DLD1 (cell line): ENCODE data around the gene PDHB.

Experiments
- in situ Hi-C: cut with HindIII; loops from 2 replicates; pipeline ENCODE4 v1.10.0; 2017; ENCODE audit warnings: low sequenced_read_pairs

PDHB gene

DNA sequence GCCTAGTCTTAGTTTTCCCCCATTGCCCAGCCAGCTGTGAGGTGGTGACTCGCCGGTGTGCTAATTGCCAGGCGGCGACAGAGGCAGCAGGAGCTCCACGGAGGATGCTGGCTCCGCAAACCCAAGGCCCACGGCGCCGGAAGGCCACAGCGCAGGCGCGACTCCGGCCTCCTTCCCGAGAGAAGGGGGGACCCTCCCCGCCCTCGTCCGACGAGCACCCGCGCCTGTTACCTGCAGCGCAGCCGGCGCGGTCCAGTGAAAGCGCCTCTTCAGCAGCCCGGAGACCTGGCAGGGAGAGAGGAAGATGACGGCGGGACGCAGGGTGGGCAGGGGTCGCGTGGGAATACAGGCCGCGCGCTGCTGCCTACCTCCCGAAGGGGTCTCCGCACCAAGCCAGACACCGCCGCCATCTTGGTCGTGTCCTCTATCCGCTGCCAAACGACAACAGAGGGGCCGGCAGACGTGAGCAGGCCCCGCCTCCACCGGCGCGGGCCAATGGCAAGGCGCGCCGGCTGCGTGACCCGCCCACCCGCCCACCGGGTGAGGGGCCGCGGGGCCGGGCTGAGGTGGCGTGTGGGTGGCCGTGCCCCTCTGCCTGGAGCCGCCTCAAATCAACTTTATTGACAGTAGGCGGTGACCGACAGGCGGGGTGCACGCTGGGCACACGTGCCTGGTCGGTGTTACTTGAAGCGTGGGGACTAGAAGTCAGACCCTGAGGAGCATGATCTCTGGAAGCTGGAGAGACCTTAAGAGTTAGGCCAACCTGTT is at the start of gene PDHB:
Gene PDHB, minus strand, starts transcription at position 433 of the 768 bp plus-strand sequence. Its CDS starts 23 bp downstream, at position 410.
- in situ Hi-C loops, result no loop called here

DNA sequence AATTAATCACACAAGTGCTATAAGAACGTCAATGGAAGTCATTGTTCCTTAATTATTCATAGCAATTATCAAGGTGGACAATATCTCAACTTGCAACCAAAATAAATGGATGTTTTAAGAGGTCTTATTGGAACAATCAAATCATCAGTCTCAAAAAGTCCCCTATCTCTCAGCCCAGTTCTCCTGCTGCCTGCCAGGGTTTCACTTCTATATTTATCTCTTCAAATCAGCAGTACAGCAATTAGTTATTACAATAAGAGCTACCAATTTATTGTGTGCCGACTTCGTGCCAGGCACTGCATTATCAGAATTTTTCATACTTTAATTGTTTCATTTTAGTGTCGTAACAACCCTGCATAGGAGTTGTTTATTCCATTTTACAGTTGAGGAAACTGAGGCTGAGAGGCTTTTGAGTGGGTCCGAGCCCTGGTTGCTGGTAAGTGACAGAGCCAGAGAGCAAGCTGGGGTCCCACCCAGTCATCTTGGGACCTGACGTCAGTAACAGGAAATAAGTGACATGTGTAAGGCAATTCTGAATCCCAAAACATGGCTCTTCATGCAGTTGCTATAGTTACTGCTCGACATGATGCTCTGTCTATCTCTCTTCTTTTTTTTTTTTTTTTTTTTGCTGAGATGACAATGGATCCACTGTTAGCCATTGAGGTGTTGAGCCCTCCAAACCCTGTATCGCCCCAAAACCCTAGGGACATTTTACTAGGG is 49.4 kb upstream of the PDHB start:
- in situ Hi-C loops, result no loop called here

DNA sequence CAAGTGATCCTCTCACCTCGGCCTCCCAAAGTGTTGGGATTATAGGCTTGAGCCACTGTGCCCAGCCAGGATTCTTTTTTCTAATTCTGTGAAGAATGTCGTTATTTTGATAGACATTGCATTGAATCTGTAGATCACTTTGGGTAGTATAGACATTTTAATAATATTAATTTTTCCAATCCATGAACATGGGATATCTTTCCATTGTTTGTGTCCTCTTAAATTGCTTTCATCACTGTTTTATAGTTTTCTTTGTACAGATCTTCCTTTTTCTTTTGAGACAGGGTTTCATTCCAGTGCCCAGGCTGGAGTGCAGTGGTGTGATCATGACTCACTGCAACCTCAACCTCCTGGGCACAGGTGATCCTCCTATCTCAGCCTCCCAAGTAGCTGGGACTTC is 46.7 kb upstream of the PDHB start:
- in situ Hi-C loops, result no loop called here

DNA sequence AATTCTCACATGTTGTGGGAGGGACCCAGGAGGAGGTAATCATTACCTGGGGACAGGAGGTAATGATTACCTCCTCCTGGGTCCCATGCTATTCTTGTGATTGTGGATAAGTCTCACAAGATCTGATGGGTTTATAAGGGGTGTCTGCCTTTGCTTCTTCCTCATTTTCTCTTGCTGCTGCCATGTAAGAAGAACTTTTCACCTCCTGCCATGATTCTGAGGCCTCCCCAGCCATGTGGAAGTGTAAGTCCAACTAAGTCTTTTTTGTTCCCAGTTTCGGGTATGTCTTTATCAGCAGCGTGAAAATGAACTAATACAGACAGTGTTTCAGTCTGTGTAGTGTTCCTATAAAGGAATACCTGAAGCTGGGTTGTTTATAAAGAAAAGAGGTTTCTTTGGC is 45.1 kb upstream of the PDHB start:
- in situ Hi-C loops, result no loop called here

DNA sequence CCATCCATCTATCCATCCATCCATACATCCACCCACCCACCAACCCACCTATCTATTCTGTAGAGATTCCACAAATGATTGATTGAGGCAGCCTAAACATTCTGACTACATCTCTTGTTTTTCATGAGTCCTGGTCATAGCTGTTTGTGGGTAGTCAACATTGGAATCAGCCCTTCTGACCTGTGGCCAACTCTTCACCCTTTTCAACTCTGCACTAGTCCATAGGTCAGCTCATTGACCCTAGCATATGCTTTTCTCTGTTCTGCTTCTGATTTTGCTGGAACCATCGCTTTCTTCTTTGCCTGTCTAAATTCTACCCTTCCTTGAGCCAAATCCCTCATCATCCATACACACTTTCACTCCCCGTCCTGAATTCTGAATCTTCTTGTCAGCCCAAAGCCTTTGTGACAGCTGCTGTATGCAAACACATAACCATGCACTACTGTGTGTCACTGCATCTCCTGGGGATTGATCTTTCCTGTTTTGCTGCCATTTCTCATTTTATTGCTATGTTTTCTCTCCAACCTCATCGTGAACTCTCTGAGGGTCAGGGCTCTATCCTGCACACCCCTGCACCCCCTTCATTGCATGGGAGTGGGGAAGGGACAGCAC is 41.4 kb upstream of the PDHB start:
- in situ Hi-C loops, result no loop called here

DNA sequence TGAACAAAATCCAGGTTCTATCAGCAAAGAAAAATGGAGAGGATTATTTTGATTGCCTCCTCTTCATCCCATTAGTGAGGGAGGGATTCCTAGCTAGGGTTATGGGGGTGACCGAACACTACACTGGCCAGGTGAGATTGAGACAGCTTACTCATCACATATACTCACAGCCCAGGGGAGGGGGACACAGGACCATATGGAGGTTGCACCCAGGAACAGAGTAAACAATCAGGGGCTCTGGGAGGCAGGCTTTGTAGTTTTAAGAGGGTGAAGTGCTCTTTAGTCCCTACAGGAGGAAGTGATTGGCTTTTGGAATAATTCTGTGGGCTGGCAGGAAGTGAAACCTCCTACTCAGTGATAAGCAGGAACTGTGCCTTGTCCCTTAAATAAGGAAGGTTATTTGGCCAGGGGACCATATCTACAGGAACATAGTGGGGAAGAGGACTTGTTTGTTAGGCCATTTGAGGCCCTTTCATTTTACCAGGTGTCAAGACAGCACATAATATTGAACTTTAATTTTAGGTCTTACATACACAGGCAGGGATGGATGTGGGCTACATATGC is 40.8 kb upstream of the PDHB start:
- in situ Hi-C loops, result no loop called here

DNA sequence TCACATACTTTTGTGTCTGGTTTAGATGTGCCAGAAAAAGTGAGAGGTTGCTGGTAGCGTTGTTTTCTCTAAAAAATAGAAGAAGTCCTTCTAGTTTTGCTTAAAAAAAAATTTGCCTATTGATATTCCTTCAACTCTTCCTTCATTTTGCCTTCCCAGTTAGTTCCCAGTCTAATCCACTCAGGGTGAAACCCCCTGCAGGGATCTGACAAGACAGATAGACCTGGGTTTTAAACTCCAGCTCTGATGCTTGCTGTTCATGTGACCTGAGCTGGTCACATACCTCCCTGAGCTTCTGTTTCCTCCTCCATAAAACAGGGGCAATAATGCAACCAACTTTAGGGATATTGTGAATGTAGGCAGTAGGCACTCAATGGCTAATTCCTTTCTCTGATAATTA is 39.6 kb upstream of the PDHB start:
- in situ Hi-C loops, result no loop called here

DNA sequence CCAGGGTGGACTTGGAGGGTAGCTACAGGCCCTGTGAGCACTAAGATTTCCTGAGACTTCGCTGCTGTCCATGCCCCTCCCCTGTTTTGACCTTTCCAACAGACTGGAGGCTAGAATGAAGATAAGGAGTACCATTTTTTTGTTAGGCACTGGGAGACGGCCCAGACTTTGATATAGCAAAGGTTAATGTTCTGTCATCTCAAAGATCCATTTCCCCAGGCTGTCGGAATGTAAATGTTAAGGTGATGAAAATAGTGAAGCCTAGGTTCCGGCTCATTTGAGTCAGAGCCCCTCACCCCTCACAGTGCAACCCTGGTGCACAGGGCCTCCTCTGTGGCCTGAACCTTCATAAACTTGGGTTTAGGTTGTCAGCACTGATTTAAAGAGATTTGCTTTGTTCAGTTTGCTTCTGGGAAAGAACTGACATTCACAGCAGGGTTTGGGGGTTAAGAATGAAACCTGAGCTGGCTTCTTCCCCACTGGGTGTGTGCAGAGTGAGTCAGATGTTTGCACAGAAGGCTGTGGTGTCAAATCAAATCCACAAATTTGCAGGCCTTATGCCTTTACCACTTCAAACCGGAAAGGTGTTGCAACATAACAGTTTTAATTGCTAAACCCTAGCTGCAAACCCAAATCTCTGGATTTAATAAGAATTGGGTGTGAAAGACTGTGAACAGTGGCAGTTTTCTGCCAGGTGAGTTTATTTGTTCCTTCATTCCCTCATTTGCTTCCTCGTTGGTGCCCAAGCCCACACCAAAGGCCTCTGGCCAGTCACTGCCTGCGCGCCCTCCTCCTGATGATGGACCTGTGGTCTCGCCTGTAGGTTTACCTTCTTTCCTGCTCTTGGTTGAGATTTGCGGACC is 37.6 kb upstream of the PDHB start:
- in situ Hi-C loops, result no loop called here

DNA sequence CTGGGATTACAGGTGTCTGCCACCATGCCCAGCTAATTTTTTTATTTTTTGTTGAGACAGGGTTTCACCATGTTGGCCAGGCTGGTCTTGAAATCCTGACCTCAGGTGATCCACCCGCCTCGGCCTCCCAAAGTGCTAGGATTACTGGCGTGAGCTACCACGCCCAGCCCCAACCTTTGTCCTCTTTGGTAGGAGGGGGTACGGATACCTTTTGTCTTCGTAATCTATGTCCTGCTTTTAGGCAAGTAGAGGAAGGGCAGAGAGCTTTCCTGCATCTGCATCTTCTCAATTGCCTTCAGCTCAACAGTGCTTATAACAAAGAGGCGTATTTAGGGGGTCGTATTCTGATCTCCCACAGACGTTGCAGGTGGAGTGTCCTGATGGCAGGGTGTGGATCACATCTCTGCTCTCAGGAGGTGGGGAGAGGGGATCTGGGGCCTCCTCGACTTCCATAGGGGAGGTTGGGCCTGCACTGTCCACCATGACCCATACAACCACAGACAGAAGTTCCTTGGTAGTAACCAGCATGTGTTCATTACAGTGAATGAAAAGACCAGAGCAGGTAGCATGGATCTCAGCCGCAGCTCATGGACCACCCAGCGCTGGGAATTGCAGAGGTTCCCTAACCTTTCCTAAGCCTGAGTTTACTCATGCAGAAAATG is 36.9 kb upstream of the PDHB start:
- in situ Hi-C loops, result no loop called here

DNA sequence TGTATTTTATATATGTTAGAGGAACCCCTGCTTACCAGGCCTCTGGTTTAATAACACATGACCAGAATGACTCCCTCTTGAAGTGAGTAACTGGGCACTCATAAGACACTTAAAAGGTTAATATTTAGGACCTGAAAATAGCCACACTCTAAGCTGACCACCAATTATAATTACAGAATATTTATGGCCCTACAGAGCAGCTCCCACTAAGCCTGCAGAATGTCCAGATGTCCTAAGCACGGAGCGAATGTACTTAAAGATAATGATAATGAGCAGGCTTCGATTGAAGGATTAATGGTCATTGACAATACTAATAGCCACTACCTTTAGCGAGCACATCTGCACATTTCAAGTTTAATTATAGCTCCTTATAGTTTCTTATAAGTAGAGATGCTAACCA is 35.5 kb upstream of the PDHB start:
- in situ Hi-C loops, result no loop called here

DNA sequence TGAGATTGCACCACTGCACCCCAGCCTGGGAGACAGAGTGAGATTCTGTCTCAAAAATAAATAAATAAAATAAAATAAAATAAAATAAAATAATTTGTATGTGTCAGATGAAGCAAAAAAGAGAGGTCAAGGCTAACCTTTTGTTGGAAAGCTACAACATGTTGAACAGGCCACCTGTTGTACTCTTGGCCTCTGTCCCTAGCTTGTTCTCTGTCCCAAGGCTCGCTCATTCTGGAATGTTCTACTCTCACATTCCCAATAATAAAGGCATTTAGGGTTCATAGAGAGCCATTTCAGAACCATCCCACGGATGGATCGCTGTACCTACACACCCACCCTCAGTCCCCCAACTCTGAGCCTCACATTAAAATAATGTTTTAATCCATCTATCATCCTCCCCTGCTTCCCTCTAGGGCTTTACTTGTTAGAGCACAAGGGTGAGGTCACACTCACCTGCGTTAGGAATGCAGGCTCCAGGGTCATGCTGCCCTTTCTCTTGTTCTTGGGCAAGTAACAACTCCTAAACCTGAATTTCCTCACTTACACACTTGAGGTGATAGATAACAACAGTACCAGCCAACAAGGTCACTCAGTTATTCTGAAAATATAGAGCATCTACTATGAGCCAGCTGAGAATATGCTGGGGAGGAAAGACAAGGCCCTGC is 33.4 kb upstream of the PDHB start:
- in situ Hi-C loops, result no loop called here

DNA sequence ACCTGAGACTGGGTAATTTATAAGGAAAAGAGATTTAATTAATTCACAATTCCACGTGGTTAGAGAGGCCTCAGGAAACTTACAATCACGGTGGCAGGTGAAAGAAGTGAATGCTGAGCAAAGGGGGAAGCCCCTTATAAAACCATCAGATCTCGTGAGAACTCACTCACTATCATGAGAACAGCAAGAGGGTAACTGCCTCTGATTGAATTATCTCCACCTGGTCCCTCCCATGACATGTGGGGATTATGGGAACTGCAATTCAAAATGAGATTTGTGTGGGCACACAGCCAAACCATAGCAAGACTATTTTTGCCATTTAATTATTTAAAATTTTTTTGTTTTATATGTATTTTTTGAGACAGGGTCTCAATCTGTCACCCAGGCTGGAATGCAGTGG is 31.2 kb upstream of the PDHB start:
- in situ Hi-C loops, result no loop called here

DNA sequence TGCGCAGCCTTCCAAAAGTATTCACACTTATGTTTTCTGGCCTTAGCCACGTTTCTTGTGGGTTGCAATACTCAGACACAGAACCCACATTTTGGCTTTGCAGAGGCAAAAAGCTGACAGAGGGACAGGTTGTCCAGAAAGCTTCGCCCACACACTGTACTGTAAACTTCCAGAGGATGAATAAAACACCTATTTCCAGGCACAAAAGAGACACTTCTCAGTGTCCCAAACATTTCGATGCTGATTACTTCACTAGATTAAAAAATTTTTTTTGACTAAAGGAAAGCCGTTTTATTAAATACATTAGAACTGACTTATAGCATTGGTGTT is 30.3 kb upstream of the PDHB start:
- in situ Hi-C loops, result no loop called here

DNA sequence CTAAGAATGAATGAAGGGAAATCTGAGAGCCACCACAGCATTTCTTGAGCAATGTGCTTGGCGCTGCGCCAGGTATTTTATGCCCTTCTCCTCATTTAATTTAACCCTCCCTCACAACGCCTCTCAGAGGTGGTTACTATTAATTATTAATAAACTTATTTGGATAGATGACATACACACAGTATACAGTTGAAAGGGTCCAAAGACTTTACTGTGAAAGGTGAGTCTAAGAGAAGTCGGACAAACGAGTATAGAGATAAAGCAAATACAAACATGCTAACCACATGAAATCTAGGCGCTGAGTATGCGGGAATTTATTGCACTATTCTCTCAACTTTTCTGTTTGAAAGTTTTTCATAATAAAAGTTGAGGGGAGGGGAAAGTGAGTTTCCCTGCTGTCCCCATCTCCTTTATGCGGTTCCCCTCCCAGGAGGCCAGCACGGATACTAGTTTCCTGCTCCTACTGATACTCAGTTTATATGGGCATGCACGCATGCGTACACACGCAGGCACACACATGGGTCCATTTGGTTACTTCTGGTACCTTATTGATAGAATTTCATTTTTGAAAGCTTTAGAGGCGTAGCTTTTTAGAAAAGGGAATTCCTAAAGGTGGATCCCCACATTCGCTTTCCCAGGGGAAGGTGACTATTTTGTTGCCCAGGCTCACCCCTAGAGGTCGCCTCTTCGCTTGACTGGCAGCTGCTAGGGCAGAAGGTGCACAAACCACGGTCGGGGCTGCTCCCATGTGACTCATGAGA is 29.7 kb upstream of the PDHB start:
- in situ Hi-C loops, result no loop called here

DNA sequence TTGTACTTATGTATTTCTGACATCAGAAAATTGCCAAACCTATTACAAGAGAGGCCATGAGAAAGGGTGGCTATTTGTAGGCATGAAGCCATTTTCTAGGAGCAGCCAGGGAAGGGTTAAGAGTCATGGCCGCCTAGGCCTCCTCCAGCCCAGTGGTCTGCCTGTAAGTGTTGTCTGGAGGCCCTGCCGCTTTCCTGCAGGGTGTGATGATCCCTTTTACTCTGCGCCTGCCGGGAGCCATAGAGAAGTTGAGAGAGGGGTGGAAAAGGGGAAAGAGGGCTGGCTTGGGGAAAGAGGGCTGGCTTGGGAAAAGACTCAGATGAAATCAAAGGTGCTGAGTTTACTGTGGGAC is 29.2 kb upstream of the PDHB start:
- in situ Hi-C loops, result no loop called here

DNA sequence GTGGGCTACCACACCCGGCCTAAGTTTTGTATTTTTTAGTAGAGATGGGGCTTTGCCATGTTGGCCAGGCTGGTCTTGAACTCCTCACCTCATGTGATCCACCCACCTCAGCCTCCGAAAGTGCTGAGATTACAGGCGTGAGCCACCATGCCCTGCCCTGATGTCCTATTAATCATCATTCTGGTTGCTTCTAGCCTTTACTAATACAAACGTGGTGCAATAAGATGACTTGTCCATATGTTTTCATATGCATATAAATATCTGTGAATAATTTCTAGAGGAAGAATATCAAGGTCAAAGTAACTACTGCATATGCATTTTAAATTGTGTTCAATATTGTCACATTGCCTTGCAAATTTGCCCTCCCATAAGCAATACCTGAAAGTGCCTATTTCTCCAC is 25.5 kb upstream of the PDHB start:
- in situ Hi-C loops, result no loop called here

DNA sequence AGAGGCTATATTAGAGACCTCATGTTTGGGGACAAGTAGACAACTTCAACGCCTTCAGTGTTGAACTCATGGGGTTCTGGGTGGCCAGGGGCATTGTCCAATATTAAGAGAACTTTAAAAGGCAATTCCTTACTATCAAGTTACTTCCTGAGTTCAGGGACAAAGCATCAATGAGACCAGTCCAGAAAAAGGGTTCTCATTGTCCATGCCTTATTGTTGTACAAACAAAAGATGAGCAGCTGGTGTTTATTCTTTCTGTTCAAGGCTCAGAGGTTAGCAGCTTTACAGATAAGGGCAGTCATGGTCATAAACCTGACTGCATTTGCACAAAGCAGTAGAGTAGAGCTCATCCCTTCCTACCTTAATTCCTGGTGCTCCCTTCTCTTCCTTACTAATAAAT is 18.5 kb upstream of the PDHB start:
- in situ Hi-C loops, result no loop called here

DNA sequence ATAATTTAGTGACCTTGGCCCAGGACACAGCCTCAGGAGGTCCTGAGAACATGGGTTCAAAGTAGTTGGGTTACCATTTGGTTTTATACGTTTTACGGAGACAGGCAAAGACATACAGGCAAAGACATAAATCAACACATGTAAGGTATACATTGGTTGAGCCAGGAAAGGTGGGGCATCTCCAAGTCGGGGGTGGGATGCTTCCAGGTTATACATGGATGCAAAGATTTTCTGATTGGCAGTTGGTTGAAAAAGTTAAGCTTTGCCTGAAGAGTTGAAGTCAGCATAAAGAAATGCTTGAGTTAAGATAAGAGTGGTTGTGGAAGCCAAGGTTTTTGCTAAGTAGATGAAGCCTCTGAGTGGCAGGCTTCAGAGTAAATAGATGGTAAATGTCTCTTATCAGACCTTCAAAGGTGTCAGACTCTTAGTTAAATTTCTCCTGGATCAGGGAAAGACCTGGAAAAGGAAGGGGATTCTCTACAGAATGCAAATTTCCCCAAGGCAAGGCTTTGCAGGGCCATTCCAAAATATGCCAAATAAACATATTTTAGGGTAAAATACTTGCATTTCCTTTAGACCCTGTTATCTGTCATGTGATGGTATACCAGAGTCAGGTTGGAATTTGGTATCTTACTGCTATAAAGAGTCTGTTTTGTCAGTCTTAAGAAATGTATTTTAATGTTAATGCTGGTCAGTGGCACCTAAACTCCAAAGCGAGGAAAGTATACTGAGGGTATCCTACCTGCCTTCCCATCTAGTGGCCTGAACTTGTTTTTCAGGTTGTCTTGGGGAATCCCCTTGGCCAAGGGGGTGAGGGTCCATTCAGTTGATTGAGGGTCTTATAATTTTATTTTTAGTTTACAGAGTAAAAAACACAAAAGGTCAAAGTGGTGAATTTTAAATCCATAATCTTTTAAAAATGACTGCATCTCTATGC is 8.2 kb upstream of the PDHB start:
- in situ Hi-C loops, result no loop called here
